ENCODE results near the gene PLEKHG2. TPM values are rescaled to one million over a fixed set of nuclear protein-coding genes. Genes with fewer than 3 reads are reported as not detected.
A peak's percentile ranks its signal among the peaks of the same experiment; 100 is the strongest.
"Not testable (repeated sequence)": the region's sequence is repeated elsewhere in the genome, so short reads cannot be mapped to it uniquely, and the experiment has no call there.

PLEKHG2 gene
- total RNA-seq, 1 donor from 2014 or later = 205 TPM

DNA sequence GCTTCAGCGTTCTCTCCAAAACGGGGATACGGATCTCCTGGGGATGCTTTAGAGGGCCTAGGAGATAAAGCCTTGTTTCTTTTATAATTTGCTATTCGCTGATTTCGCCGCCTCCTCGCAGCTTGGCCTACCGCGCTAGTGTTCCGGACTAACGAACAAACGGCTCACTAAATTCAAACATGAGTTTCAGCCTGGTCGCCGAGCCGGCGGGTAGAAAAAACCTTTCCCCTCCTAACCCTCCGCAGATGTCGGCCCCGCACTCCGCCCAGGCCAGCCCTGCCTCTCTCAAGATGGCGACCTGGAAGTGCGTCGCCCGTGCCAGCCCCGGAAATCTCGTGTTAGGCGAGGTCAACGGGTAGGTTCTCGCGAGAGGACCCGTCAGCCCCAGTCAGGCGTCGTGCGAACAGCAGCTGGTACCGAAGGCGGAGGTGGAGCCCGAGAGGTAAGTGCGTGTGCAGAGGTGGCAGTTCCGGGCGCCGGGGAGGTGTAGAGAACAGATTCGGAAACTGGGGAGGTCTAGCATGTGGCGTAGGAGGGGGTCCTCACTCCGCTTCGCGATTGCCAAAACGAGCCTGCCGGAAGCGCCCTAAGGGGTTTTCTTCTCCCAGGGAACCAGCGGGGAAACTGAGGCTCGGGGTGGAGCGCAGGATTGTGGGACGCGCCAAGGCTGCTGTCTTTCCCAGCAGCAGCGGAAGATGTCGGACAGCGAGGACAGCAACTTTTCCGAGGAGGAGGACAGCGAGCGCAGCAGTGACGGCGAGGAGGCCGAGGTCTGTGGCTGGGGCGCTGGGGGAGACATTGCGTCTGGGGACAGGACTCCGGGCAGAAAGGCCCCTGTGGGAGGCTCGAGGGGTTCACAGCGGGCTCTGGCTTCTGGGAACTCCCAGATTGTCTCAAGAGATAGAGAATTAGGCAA is 33.0 kb downstream of the PLEKHG2 start, which contains the start of gene SUPT5H:
TSS of gene SUPT5H (plus strand) at position 387 of the 916 bp plus-strand sequence. CDS start at position 696, 309 bp downstream.
- no peak for TF ChIP-seq CTCF (IDR thresholded peaks at IDR 0.05; ENCODE audit: partially characterized antibody, unreplicated experiment)
- H3K27ac Mint-ChIP-seq (ENCODE audit: unreplicated experiment) = peak within 1 kb of the TSS; percentile 98
- DNase-seq = peak; percentile 97
- H3K4me1 Mint-ChIP-seq (ENCODE audit: low read depth, unreplicated experiment) = peaks cover 12% of the 10 kb centered on the region
- peak within 1 kb of the TSS; percentile 99 for H3K4me3 Mint-ChIP-seq (ENCODE audit: unreplicated experiment)
- H3K36me3 Mint-ChIP-seq (ENCODE audit: unreplicated experiment) = no peaks in the 10 kb centered on the region
- peaks cover 4% of the 10 kb centered on the region for H3K9me3 Mint-ChIP-seq (ENCODE audit: unreplicated experiment)
- peaks cover 4% of the 10 kb centered on the region for H3K27me3 Mint-ChIP-seq (ENCODE audit: unreplicated experiment)

DNA sequence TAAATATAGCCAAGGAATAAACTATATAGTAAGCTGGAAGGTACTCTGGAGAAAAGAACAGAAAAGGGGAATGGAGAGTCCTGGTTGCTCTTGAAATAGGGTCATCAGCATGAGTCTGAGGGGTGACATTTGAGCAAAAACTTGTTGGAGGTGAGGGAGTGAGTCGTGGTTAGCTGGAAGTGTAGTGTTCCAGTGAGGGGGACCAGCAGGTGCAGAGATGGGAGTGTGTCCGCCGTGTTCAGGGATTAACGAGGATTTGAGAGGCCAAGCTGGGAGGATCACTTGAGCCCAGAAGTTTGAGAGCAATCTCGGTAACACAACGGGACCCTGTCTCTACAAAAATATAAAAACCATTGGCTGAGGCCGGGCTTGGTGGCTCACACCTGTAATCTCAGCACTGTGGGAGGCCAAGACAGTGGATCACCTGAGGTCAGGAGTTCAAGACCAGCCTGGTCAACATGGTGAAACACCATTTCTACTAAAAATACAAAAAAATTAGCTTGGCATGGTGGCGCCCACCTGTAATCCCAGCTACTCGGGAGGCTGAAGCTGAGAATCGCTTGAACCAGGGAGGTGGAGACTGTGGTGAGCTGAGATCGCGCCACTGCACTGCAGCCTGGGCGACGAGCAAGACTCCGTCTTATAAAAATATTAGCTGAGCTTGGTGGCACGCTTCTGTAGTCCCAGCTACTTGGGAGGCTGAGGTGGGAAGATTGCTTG is 34.1 kb downstream of the PLEKHG2 start:
- Mint-ChIP-seq H3K9me3 (ENCODE audit: unreplicated experiment) (peaks cover 4% of the 10 kb centered on the region), H3K4me1 (ENCODE audit: low read depth, unreplicated experiment) (peaks cover 12% of the 10 kb centered on the region), H3K36me3 (ENCODE audit: unreplicated experiment) (no peaks in the 10 kb centered on the region), H3K27ac (ENCODE audit: unreplicated experiment) (no peak overlapping the region), H3K4me3 (ENCODE audit: unreplicated experiment) (peak overlapping the region; percentile 99), H3K27me3 (ENCODE audit: unreplicated experiment) (peaks cover 4% of the 10 kb centered on the region)
- TF ChIP-seq CTCF (IDR thresholded peaks at IDR 0.05; ENCODE audit: partially characterized antibody, unreplicated experiment) = no peak
- no peak for DNase-seq

GRCh38 chr19:39448271-39448670 is 35.8 kb downstream of the PLEKHG2 start:
- DNase-seq = no peak
- no peak overlapping the region for H3K27ac Mint-ChIP-seq (ENCODE audit: unreplicated experiment)
- H3K4me1 Mint-ChIP-seq (ENCODE audit: low read depth, unreplicated experiment) = peaks cover 19% of the 10 kb centered on the region
- TF ChIP-seq CTCF (IDR thresholded peaks at IDR 0.05; ENCODE audit: partially characterized antibody, unreplicated experiment) = no peak
- peaks cover 4% of the 10 kb centered on the region for H3K9me3 Mint-ChIP-seq (ENCODE audit: unreplicated experiment)
- no peaks in the 10 kb centered on the region for H3K36me3 Mint-ChIP-seq (ENCODE audit: unreplicated experiment)
- H3K27me3 Mint-ChIP-seq (ENCODE audit: unreplicated experiment) = peaks cover 7% of the 10 kb centered on the region
- H3K4me3 Mint-ChIP-seq (ENCODE audit: unreplicated experiment) = no peak overlapping the region

- DNase-seq = no peak
- Mint-ChIP-seq H3K4me3 (ENCODE audit: unreplicated experiment) (peak overlapping the region; percentile 18), H3K4me1 (ENCODE audit: low read depth, unreplicated experiment) (peaks cover 19% of the 10 kb centered on the region), H3K36me3 (ENCODE audit: unreplicated experiment) (no peaks in the 10 kb centered on the region), H3K9me3 (ENCODE audit: unreplicated experiment) (peaks cover 4% of the 10 kb centered on the region), H3K27ac (ENCODE audit: unreplicated experiment) (peak overlapping the region; percentile 24), H3K27me3 (ENCODE audit: unreplicated experiment) (peaks cover 7% of the 10 kb centered on the region)
- no peak for TF ChIP-seq CTCF (IDR thresholded peaks at IDR 0.05; ENCODE audit: partially characterized antibody, unreplicated experiment)
Observed at GRCh38 chr19:39449116-39449797, 36.8 kb downstream of the PLEKHG2 start.

DNA sequence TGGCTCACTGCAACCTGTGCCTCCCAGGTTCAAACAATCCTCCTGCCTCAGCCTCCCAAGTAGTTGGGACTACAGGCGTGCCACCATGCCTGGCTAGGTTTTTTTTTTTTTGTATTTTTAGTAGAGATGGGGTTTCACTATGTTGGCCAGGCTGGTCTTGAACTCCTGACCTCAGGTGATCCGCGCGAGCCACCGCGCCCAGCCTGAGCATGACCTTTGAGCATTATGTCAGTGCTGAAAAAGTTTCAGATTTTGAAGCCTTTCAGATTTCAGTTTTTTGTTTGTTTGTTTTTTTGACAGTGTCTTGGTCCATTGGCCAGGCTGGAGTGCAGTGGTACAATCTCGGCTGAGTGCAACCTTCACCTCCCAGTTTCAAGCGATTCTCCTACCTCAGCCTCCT is 38.8 kb downstream of the PLEKHG2 start:
- peaks cover 17% of the 10 kb centered on the region for H3K4me1 Mint-ChIP-seq (ENCODE audit: low read depth, unreplicated experiment)
- not testable (repeated sequence) for H3K4me3 Mint-ChIP-seq (ENCODE audit: unreplicated experiment); H3K9me3 Mint-ChIP-seq (ENCODE audit: unreplicated experiment); DNase-seq; H3K27ac Mint-ChIP-seq (ENCODE audit: unreplicated experiment); H3K27me3 Mint-ChIP-seq (ENCODE audit: unreplicated experiment); H3K36me3 Mint-ChIP-seq (ENCODE audit: unreplicated experiment)
